ENCODE data around the gene WNK2. TPM values are rescaled to one million over a fixed set of nuclear protein-coding genes. Genes with fewer than 3 reads are reported as not detected.

Gene WNK2
- total RNA-seq, 1 donor from 2014 or later, result 6.2 TPM

GRCh38 chr9:93361995-93362394, 178.1 kb downstream of the WNK2 start:
- Histone ChIP-seq H3K4me1 (no peaks in the 10 kb centered on the region), H3K36me3 (no peaks in the 10 kb centered on the region), H3K79me2 (ENCODE audit: low read depth) (no peaks in the 10 kb centered on the region), H3K27ac (no peak overlapping the region), H3K4me3 (no peak overlapping the region), H4K20me1 (ENCODE audit: low read depth) (no peaks in the 10 kb centered on the region), H2AFZ (replicated peaks) (no peak overlapping the region), H3K9ac (no peak overlapping the region), H3K27me3 (no peaks in the 10 kb centered on the region), H3K9me3 (ENCODE audit: low read depth) (peaks cover 22% of the 10 kb centered on the region), H3K4me2 (no peak overlapping the region), H3F3A (ENCODE audit: low read depth) (peaks cover 4% of the 10 kb centered on the region)
- Mint-ChIP-seq H3K27me3 (ENCODE audit: insufficient read depth, low read depth) (peaks cover 5% of the 10 kb centered on the region), H3K4me1 (no peaks in the 10 kb centered on the region), H3K36me3 (no peaks in the 10 kb centered on the region), H3K27ac (no peak overlapping the region), H3K4me3 (no peak overlapping the region), H3K9me3 (peaks cover 28% of the 10 kb centered on the region)
- TF ChIP-seq, protein P1, sequence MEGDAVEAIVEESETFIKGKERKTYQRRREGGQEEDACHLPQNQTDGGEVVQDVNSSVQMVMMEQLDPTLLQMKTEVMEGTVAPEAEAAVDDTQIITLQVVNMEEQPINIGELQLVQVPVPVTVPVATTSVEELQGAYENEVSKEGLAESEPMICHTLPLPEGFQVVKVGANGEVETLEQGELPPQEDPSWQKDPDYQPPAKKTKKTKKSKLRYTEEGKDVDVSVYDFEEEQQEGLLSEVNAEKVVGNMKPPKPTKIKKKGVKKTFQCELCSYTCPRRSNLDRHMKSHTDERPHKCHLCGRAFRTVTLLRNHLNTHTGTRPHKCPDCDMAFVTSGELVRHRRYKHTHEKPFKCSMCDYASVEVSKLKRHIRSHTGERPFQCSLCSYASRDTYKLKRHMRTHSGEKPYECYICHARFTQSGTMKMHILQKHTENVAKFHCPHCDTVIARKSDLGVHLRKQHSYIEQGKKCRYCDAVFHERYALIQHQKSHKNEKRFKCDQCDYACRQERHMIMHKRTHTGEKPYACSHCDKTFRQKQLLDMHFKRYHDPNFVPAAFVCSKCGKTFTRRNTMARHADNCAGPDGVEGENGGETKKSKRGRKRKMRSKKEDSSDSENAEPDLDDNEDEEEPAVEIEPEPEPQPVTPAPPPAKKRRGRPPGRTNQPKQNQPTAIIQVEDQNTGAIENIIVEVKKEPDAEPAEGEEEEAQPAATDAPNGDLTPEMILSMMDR (IDR thresholded peaks at IDR 0.05), result no peak
- TF ChIP-seq EZH2 (IDR thresholded peaks at IDR 0.05), result no peak
- TF ChIP-seq EZH2phosphoT487 (IDR thresholded peaks at IDR 0.05), result no peak
- no peak for DNase-seq (ENCODE audit: low spot score)

GRCh38 chr9:93364734-93365426, 180.9 kb downstream of the WNK2 start:
- Histone ChIP-seq H3K27me3 (no peaks in the 10 kb centered on the region), H3K27ac (no peak overlapping the region), H3K4me2 (no peak overlapping the region), H3K79me2 (ENCODE audit: low read depth) (no peaks in the 10 kb centered on the region), H3K9ac (no peak overlapping the region), H3K36me3 (no peaks in the 10 kb centered on the region), H3K9me3 (ENCODE audit: low read depth) (peaks cover 19% of the 10 kb centered on the region), H4K20me1 (ENCODE audit: low read depth) (no peaks in the 10 kb centered on the region), H2AFZ (replicated peaks) (no peak overlapping the region), H3K4me3 (no peak overlapping the region), H3K4me1 (no peaks in the 10 kb centered on the region), H3F3A (ENCODE audit: low read depth) (peaks cover 4% of the 10 kb centered on the region)
- no peaks in the 10 kb centered on the region for H3K36me3 Mint-ChIP-seq
- peaks cover 23% of the 10 kb centered on the region for H3K9me3 Mint-ChIP-seq
- H3K4me3 Mint-ChIP-seq, result no peak overlapping the region
- no peaks in the 10 kb centered on the region for H3K4me1 Mint-ChIP-seq
- no peak for DNase-seq (ENCODE audit: low spot score)
- H3K27ac Mint-ChIP-seq, result no peak overlapping the region
- peaks cover 2% of the 10 kb centered on the region for H3K27me3 Mint-ChIP-seq (ENCODE audit: insufficient read depth, low read depth)
- TF ChIP-seq EZH2 (IDR thresholded peaks at IDR 0.05), result no peak
- TF ChIP-seq EZH2phosphoT487 (IDR thresholded peaks at IDR 0.05), result no peak
- TF ChIP-seq, protein P1 (IDR thresholded peaks at IDR 0.05), result no peak

- Mint-ChIP-seq H3K27me3 (ENCODE audit: insufficient read depth, low read depth) (peaks cover 2% of the 10 kb centered on the region), H3K36me3 (no peaks in the 10 kb centered on the region), H3K4me3 (no peak overlapping the region), H3K9me3 (peaks cover 16% of the 10 kb centered on the region), H3K4me1 (no peaks in the 10 kb centered on the region), H3K27ac (no peak overlapping the region)
- Histone ChIP-seq H3K36me3 (no peaks in the 10 kb centered on the region), H4K20me1 (ENCODE audit: low read depth) (no peaks in the 10 kb centered on the region), H3K27me3 (no peaks in the 10 kb centered on the region), H3K9me3 (ENCODE audit: low read depth) (peaks cover 14% of the 10 kb centered on the region), H3F3A (ENCODE audit: low read depth) (peaks cover 4% of the 10 kb centered on the region), H3K4me2 (no peak overlapping the region), H3K4me1 (no peaks in the 10 kb centered on the region), H3K79me2 (ENCODE audit: low read depth) (no peaks in the 10 kb centered on the region), H3K4me3 (no peak overlapping the region), H2AFZ (replicated peaks) (no peak overlapping the region), H3K27ac (no peak overlapping the region), H3K9ac (no peak overlapping the region)
- no peak for DNase-seq (ENCODE audit: low spot score)
- TF ChIP-seq, protein P1 (IDR thresholded peaks at IDR 0.05), result no peak
- TF ChIP-seq EZH2 (IDR thresholded peaks at IDR 0.05) (no peak), EZH2phosphoT487 (IDR thresholded peaks at IDR 0.05) (no peak)
Measured at GRCh38 chr9:93365427-93366118, 181.6 kb downstream of the WNK2 start.

All from neural progenitor cell (in vitro differentiated cells).